A673 (cell line): ENCODE data around the gene SMAD6.

ENCODE experiments used
- EZH2 ChIP-seq: fragments of 200-600 bp; sonication (generic); IDR thresholded peaks from 2 replicates; pipeline ENCODE4 v1.6.1; 2017; ENCODE audit warnings: borderline replicate concordance, low read depth, mild to moderate bottlenecking, mixed read lengths, antibody characterized with exemption, low read length; ENCODE audit not compliant: poor library complexity, severe bottlenecking
- TF ChIP-seq, protein P1 (sequence below): fragments of 300-800, 200-600 bp; sonication (generic); conservative IDR thresholded peaks from 2 replicates; pipeline ENCODE4 v1.5.1; 2017; ENCODE audit warnings: low read depth, mild to moderate bottlenecking, antibody characterized with exemption, low read length, moderate library complexity, mixed read lengths

DNA sequence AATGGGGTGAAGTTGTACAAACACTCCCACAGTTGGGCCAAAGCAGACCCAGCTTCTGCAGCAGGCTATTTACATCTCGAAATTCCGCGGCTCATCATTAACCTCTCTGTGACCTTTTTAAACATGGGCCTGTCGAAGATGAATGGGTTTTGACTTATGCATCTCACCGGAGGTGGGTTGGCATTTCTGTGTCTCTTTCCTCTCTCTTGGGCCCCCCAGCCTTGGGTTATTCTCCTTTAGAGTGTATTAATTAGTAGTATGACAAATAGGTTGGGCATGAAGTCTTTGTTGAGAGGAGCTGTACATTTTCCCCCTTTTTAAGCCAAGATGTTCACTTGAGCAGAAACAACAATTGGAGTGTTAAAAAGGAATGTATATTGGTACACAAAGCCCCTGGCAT is 9.8 kb downstream of the SMAD6 start:
- TF ChIP-seq, protein P1, sequence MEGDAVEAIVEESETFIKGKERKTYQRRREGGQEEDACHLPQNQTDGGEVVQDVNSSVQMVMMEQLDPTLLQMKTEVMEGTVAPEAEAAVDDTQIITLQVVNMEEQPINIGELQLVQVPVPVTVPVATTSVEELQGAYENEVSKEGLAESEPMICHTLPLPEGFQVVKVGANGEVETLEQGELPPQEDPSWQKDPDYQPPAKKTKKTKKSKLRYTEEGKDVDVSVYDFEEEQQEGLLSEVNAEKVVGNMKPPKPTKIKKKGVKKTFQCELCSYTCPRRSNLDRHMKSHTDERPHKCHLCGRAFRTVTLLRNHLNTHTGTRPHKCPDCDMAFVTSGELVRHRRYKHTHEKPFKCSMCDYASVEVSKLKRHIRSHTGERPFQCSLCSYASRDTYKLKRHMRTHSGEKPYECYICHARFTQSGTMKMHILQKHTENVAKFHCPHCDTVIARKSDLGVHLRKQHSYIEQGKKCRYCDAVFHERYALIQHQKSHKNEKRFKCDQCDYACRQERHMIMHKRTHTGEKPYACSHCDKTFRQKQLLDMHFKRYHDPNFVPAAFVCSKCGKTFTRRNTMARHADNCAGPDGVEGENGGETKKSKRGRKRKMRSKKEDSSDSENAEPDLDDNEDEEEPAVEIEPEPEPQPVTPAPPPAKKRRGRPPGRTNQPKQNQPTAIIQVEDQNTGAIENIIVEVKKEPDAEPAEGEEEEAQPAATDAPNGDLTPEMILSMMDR, result no peak
- TF ChIP-seq EZH2, result no peak
